Endothelial cell of umbilical vein (primary cell): ENCODE results near the gene MVK. TPM values are rescaled to one million over a fixed set of nuclear protein-coding genes. Genes with fewer than 3 reads are reported as not detected.

Experiments used
- BruUV-seq: library from RNA; stranded (reverse); fragments of 400-500 nt; replicated peaks from 2 replicates; lab custom pipeline; 2021; lab: Mats Ljungman, UMichigan
- CTCF ChIA-PET: fragments of 300-600, 350-600 bp; sonication (Branson Sonifier 250); formaldehyde crosslinking; loops from one replicate; lab custom pipeline; 2021; ENCODE audit warnings: antibody characterized with exemption, inconsistent platforms; lab: Charles Lee
- POLR2A ChIA-PET: fragments of 300-600, 350-600 bp; sonication (Branson Sonifier 250); formaldehyde crosslinking; loops from one replicate; lab custom pipeline; 2021; ENCODE audit warnings: antibody characterized with exemption, inconsistent platforms; lab: Charles Lee
- DNase-seq: peaks from one replicate; pipeline ENCODE4 v3.0.0-alpha.2; 2011; ENCODE audit warnings: low read depth, low spot score
- FAIRE-seq: peaks from 2 replicates; lab custom pipeline; 2011; peaks lifted over from hg19 to GRCh38; lab: Jason Lieb, UNC
- H2AFZ ChIP-seq: 2 replicates; pipeline ENCODE4 v1.6.0; 2012; ENCODE audit warnings: low read depth, low read length, control low read depth, inconsistent platforms
- H3K27ac ChIP-seq: 2 replicates; pipeline ENCODE4 v1.5.1; 2011; ENCODE audit warnings: low read depth, mild to moderate bottlenecking, control low read depth, low read length, moderate library complexity; ENCODE audit not compliant: insufficient read depth
- H3K27me3 ChIP-seq, 2 experiments: 2 replicates each; pipeline versions ENCODE4 v1.6.0 to v1.6.1; 2011; ENCODE audit warnings: low read length in 2 of 2, mixed read lengths in 1 of 2; ENCODE audit not compliant: control insufficient read depth in 2 of 2, insufficient read depth in 2 of 2
- H3K36me3 ChIP-seq, 2 experiments: 2 replicates in 1 of 2; 3 replicates in 1 of 2; pipeline ENCODE4 v1.5.1; 2011; ENCODE audit warnings: low read length in 2 of 2, mild to moderate bottlenecking in 1 of 2, moderate library complexity in 1 of 2; ENCODE audit not compliant: control insufficient read depth in 2 of 2, insufficient read depth in 2 of 2; ENCODE audit errors: extremely low read depth in 1 of 2
- H3K4me1 ChIP-seq: 3 replicates; pipeline ENCODE4 v1.5.1; 2011; ENCODE audit warnings: mild to moderate bottlenecking, low read length; ENCODE audit not compliant: control insufficient read depth, insufficient read depth; ENCODE audit errors: extremely low read depth
- H3K4me2 ChIP-seq: 2 replicates; pipeline ENCODE4 v1.6.1; 2011; ENCODE audit warnings: low read length, control low read depth, mixed read lengths; ENCODE audit not compliant: insufficient read depth
- H3K4me3 ChIP-seq, 3 experiments: fragments of 200-600 bp in 1 of 3; sonication (generic), shearing (Covaris generic) in 1 of 3; replicated peaks in 1 of 3; 2 replicates each; pipeline ENCODE4 v1.5.1; 2011 to 2016; ENCODE audit warnings: control low read depth in 3 of 3, low read length in 3 of 3, mild to moderate bottlenecking in 2 of 3, inconsistent platforms in 1 of 3, low read depth in 1 of 3, moderate library complexity in 1 of 3; ENCODE audit not compliant: insufficient read depth in 1 of 3
- H3K79me2 ChIP-seq: 2 replicates; pipeline ENCODE4 v1.6.0; 2012; ENCODE audit warnings: low read length, inconsistent platforms; ENCODE audit not compliant: control insufficient read depth, insufficient read depth
- H3K9ac ChIP-seq: replicated peaks from 2 replicates; pipeline ENCODE3; 2011; ENCODE audit warnings: low read length, control low read depth; ENCODE audit not compliant: insufficient read depth; ENCODE audit errors: extremely low read depth
- H3K9me1 ChIP-seq: replicated peaks from 3 replicates; pipeline ENCODE4 v1.6.0; 2011; ENCODE audit warnings: mild to moderate bottlenecking, low read length; ENCODE audit not compliant: control insufficient read depth, insufficient read depth; ENCODE audit errors: extremely low read depth
- H3K9me3 ChIP-seq: replicated peaks from 2 replicates; pipeline ENCODE4 v1.5.1; 2012; ENCODE audit warnings: low read length, inconsistent platforms; ENCODE audit not compliant: control insufficient read depth, insufficient read depth
- H4K20me1 ChIP-seq: replicated peaks from 2 replicates; pipeline ENCODE3; 2011; ENCODE audit warnings: mild to moderate bottlenecking, low read length; ENCODE audit not compliant: control insufficient read depth, insufficient read depth; ENCODE audit errors: extremely low read depth
- EZH2 ChIP-seq: IDR thresholded peaks from 2 replicates; pipeline ENCODE4 v1.6.1; 2012; ENCODE audit warnings: borderline replicate concordance, low read depth, mild to moderate bottlenecking, moderate library complexity, low read length, inconsistent platforms; ENCODE audit not compliant: severe bottlenecking
- FOS ChIP-seq: IDR thresholded peaks from 2 replicates; pipeline ENCODE4 v1.6.1; 2011; ENCODE audit warnings: mild to moderate bottlenecking, low read length, moderate library complexity, borderline replicate concordance; ENCODE audit not compliant: insufficient read depth
- GATA2 ChIP-seq: IDR thresholded peaks from 2 replicates; pipeline ENCODE4 v1.7.0; 2011; ENCODE audit warnings: low read depth, mild to moderate bottlenecking, moderate library complexity, mixed read lengths, low read length; ENCODE audit not compliant: insufficient read length, insufficient read depth
- JUN ChIP-seq: IDR thresholded peaks from 2 replicates; pipeline ENCODE4 v1.6.1; 2011; ENCODE audit warnings: borderline replicate concordance, low read depth; ENCODE audit not compliant: insufficient read length, insufficient read depth
- MYC ChIP-seq: IDR thresholded peaks from one replicate; pipeline ENCODE4 v1.6.1; 2011; ENCODE audit warnings: mild to moderate bottlenecking, low read depth, low read length
- POLR2A ChIP-seq: IDR thresholded peaks from 2 replicates; pipeline ENCODE4 v1.6.1; 2012; ENCODE audit warnings: low read depth, mild to moderate bottlenecking, control low read depth, low read length
- POLR2AphosphoS5 ChIP-seq: IDR thresholded peaks from 2 replicates; pipeline ENCODE4 v1.6.1; 2012; ENCODE audit warnings: low read depth, mild to moderate bottlenecking, control low read depth, low read length, moderate library complexity; ENCODE audit not compliant: insufficient read depth
- dilution Hi-C: fragments of 300-500 bp; cut with MboI; formaldehyde crosslinking; loops from one replicate; pipeline ENCODE4 v1.15.0; 2019; ENCODE audit warnings: low sequenced_read_pairs; ENCODE audit not compliant: extremely low pct_ligation_motif_present
- intact Hi-C: fragments of 100-400 bp; cut with micrococcal nuclease; formaldehyde crosslinking; loops from one replicate; pipeline ENCODE4 v1.10.0; 2022
- polyA plus RNA-seq, 4 experiments: library from polyadenylated mRNA; depleted of rRNA in 3 of 4; stranded (reverse) in 3 of 4; unstranded in 1 of 4; fragments of >200 nt; gene quantifications; 2 replicates each; pipeline versions ENCODE4 v1.2.1 to v1.2.3, GENCODE V29; 2011 to 2012; ENCODE audit warnings: missing spikeins in 1 of 4
- total RNA-seq: library from RNA; stranded (reverse); gene quantifications from 2 replicates; pipeline ENCODE4 v1.2.3, GENCODE V29; 2021
- TF ChIP-seq, protein P1 (sequence below): IDR thresholded peaks from 2 replicates; pipeline ENCODE4 v1.6.1; 2011; ENCODE audit not compliant: insufficient read depth, insufficient read length
- TF ChIP-seq, protein P2 (sequence below), 2 donors: IDR thresholded peaks; 1 replicate in 1 of 2; 2 replicates in 1 of 2; pipeline ENCODE4 v1.5.1; 2011; ENCODE audit warnings: low read length in 2 of 2, mild to moderate bottlenecking in 2 of 2, moderate library complexity in 2 of 2, control low read depth in 1 of 2, inconsistent platforms in 1 of 2, low read depth in 1 of 2; ENCODE audit not compliant: insufficient read depth in 1 of 2; ENCODE audit errors: extremely low read depth in 1 of 2

Gene MVK
- total and polyA plus RNA-seq, 2 donors (not counting 3 experiments of a cell fraction or from before 2014, with no cell fraction given) = 32.6 to 42.6 TPM

DNA sequence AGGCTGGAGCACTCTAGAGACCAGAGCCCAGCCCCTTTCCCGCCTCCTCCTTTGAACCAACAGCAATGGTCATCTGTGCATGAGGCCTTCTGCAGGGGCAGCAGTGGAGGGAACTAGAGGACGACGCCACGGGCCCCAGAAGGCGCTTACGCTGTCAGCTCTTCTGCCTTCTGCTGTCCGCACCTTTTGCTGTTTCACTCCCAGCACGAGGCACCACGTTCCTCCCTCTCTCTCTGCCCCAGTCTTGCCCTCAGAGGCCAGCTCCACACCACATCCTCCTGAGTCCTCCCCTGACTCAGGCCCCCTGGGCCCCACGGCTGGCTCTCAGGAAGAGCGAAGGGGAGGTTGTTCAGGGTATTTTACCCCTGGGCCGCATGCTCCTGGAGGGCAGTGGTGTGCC lies 15.8 kb upstream of the MVK start:
- intact Hi-C loops (no loop called here), dilution Hi-C loops (no loop called here)
- Histone ChIP-seq H3K4me1 (no peaks in the 10 kb centered on the region), H3K36me3 (peaks cover 0 to 2% of the 10 kb centered on the region in 2 experiments), H3K9me1 (no peaks in the 10 kb centered on the region), H3K79me2 (no peaks in the 10 kb centered on the region), H2AFZ (no peak overlapping the region), H3K9me3 (no peaks in the 10 kb centered on the region), H4K20me1 (no peaks in the 10 kb centered on the region), H3K4me2 (no peak overlapping the region), H3K27ac (no peak overlapping the region), H3K9ac (no peak overlapping the region), H3K4me3 (no peak overlapping the region), H3K27me3 (peaks cover 0 to 2% of the 10 kb centered on the region in 2 experiments)
- ChIA-PET CTCF (no interaction called here), POLR2A (no interaction called here)
- DNase-seq (no peak), FAIRE-seq (no peak)
- BruUV-seq = no TSS peak
- no peak for TF ChIP-seq FOS
- TF ChIP-seq EZH2 = no peak
- TF ChIP-seq, protein P1, sequence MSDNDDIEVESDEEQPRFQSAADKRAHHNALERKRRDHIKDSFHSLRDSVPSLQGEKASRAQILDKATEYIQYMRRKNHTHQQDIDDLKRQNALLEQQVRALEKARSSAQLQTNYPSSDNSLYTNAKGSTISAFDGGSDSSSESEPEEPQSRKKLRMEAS = no peak
- TF ChIP-seq GATA2 = no peak
- no peak for TF ChIP-seq JUN
- TF ChIP-seq MYC = no peak
- TF ChIP-seq POLR2AphosphoS5 = no peak
- TF ChIP-seq POLR2A = no peak
- TF ChIP-seq, protein P2, sequence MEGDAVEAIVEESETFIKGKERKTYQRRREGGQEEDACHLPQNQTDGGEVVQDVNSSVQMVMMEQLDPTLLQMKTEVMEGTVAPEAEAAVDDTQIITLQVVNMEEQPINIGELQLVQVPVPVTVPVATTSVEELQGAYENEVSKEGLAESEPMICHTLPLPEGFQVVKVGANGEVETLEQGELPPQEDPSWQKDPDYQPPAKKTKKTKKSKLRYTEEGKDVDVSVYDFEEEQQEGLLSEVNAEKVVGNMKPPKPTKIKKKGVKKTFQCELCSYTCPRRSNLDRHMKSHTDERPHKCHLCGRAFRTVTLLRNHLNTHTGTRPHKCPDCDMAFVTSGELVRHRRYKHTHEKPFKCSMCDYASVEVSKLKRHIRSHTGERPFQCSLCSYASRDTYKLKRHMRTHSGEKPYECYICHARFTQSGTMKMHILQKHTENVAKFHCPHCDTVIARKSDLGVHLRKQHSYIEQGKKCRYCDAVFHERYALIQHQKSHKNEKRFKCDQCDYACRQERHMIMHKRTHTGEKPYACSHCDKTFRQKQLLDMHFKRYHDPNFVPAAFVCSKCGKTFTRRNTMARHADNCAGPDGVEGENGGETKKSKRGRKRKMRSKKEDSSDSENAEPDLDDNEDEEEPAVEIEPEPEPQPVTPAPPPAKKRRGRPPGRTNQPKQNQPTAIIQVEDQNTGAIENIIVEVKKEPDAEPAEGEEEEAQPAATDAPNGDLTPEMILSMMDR (IDR thresholded peaks at IDR 0.05; ENCODE audit: extremely low read depth in 1 of 2, insufficient read depth in 1 of 2, low read depth in 1 of 2, low read length in 2 of 2) = no peak
